Fibroblast of lung (primary cell): ENCODE measurements around the gene ATG4B. TPM values are rescaled to one million over a fixed set of nuclear protein-coding genes. Genes with fewer than 3 reads are reported as not detected.

Experiments
- DNase-seq, 2 donors: peaks; one replicate each; pipeline versions ENCODE4 v3.0.0 to v3.0.0-alpha.2; 2010; ENCODE audit warnings: low read depth in 2 of 2
- H2AFZ ChIP-seq: 2 replicates; pipeline ENCODE4 v1.5.1; 2012; ENCODE audit warnings: low read length, control low read depth, inconsistent platforms
- H3K27ac ChIP-seq: 2 replicates; pipeline ENCODE4 v1.5.1; 2011; ENCODE audit warnings: low read length, control low read depth; ENCODE audit not compliant: insufficient read depth
- H3K27me3 ChIP-seq: 2 replicates; pipeline ENCODE4 v1.5.1; 2011; ENCODE audit warnings: mild to moderate bottlenecking, low read length; ENCODE audit not compliant: control insufficient read depth, insufficient read depth
- H3K36me3 ChIP-seq: 2 replicates; pipeline ENCODE4 v1.5.1; 2011; ENCODE audit warnings: low read length; ENCODE audit not compliant: control insufficient read depth, insufficient read depth
- H3K4me1 ChIP-seq: 2 replicates; pipeline ENCODE4 v1.5.1; 2011; ENCODE audit warnings: low read length; ENCODE audit not compliant: control insufficient read depth, insufficient read depth; ENCODE audit errors: extremely low read depth
- H3K4me2 ChIP-seq: 2 replicates; pipeline ENCODE4 v1.5.1; 2011; ENCODE audit warnings: low read length, control low read depth; ENCODE audit not compliant: insufficient read depth; ENCODE audit errors: extremely low read depth
- H3K4me3 ChIP-seq, 4 experiments: fragments of 200-600 bp in 1 of 4; sonication (generic) in 1 of 4; replicated peaks in 1 of 4; 2 replicates each; pipeline ENCODE4 v1.5.1; 2011 to 2016; ENCODE audit warnings: low read length in 4 of 4, low read depth in 3 of 4, mild to moderate bottlenecking in 3 of 4, control low read depth in 2 of 4, inconsistent platforms in 1 of 4, mixed read lengths in 1 of 4; ENCODE audit not compliant: insufficient read depth in 1 of 4; ENCODE audit errors: control extremely low read depth in 1 of 4
- H3K79me2 ChIP-seq: 2 replicates; pipeline ENCODE4 v1.5.1; 2012; ENCODE audit warnings: mild to moderate bottlenecking, low read length, inconsistent platforms; ENCODE audit not compliant: control insufficient read depth, insufficient read depth
- H3K9ac ChIP-seq: 2 replicates; pipeline ENCODE4 v1.5.1; 2011; ENCODE audit warnings: mild to moderate bottlenecking, low read length, control low read depth; ENCODE audit not compliant: insufficient read depth
- H3K9me3 ChIP-seq: 2 replicates; pipeline ENCODE4 v1.5.1; 2012; ENCODE audit warnings: low read depth, low read length; ENCODE audit not compliant: control insufficient read depth, insufficient read depth
- H4K20me1 ChIP-seq: 2 replicates; pipeline ENCODE4 v1.5.1; 2011; ENCODE audit warnings: low read length; ENCODE audit not compliant: control insufficient read depth, insufficient read depth; ENCODE audit errors: extremely low read depth
- EZH2 ChIP-seq: IDR thresholded peaks from 2 replicates; pipeline ENCODE4 v1.5.1; 2012; ENCODE audit warnings: low read length, control low read depth, mild to moderate bottlenecking; ENCODE audit errors: missing control alignments
- polyA plus RNA-seq, 2 donors: library from polyadenylated mRNA; depleted of rRNA in 1 of 2; stranded (reverse) in 1 of 2; unstranded in 1 of 2; fragments of >200 nt; gene quantifications; 2 replicates each; pipeline ENCODE4 v1.2.1, GENCODE V29; 2011 to 2012; ENCODE audit warnings: missing spikeins in 1 of 2
- total RNA-seq: library from RNA; depleted of rRNA; stranded (reverse); fragments of >200 nt; gene quantifications from 2 replicates; pipeline ENCODE4 v1.2.1, GENCODE V29; 2014
- TF ChIP-seq, protein P1 (sequence below), 2 donors: IDR thresholded peaks in 1 of 2; conservative IDR thresholded peaks in 1 of 2; 1 replicate in 1 of 2; 2 replicates in 1 of 2; pipeline ENCODE4 v1.5.1; 2011 to 2012; ENCODE audit warnings: low read length in 2 of 2, control low read depth in 1 of 2, inconsistent platforms in 1 of 2, low read depth in 1 of 2, mild to moderate bottlenecking in 1 of 2

Gene ATG4B
- total and polyA plus RNA-seq, 2 donors (not counting 1 experiment from before 2014, with no cell fraction given) = 45.1 to 76.2 TPM

DNA sequence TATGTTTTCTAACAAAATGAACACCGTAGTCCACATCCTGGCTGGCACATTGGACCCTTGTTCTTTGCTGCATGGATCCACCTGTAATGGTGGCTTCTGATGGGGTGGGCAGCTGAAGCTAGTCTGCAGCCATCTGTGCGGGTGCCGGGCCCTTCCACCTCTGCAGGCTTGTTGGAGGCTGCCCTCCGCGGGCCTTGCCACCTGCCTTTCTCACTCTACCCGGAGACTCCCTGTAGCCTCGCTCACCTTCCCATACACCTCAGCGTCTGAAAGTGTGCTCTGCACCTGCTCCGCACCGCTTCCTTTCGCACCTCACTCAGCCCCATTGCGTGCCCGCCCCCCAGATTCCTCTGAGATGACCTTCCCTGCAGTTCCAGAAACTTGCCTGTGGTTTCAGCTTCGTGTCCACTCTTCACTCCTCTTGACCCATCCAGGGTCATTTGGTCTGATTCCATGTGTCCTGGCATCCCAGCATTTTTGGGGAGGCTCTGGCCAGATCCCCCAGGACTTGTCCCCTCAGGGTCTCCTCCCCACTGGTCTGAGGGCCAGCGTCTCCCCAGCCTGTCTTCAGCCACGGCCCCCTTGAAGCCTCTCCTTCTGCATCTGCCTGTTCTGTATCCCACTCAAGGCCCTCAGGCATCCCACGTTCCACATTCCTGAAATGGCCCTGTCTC lies 18.2 kb downstream of the ATG4B start:
- no peak overlapping the region for H3K4me2 ChIP-seq
- H4K20me1 ChIP-seq = no peaks in the 10 kb centered on the region
- H3K9me3 ChIP-seq = no peaks in the 10 kb centered on the region
- H3K36me3 ChIP-seq = peaks cover 30% of the 10 kb centered on the region
- H3K9ac ChIP-seq = no peak overlapping the region
- peaks cover under 1% of the 10 kb centered on the region for H3K79me2 ChIP-seq
- no peak overlapping the region for H3K4me3 ChIP-seq
- no peaks in the 10 kb centered on the region for H3K27me3 ChIP-seq
- no peak overlapping the region for H3K27ac ChIP-seq
- no peak for DNase-seq
- no peaks in the 10 kb centered on the region for H3K4me1 ChIP-seq
- TF ChIP-seq EZH2 = no peak
- TF ChIP-seq, protein P1, sequence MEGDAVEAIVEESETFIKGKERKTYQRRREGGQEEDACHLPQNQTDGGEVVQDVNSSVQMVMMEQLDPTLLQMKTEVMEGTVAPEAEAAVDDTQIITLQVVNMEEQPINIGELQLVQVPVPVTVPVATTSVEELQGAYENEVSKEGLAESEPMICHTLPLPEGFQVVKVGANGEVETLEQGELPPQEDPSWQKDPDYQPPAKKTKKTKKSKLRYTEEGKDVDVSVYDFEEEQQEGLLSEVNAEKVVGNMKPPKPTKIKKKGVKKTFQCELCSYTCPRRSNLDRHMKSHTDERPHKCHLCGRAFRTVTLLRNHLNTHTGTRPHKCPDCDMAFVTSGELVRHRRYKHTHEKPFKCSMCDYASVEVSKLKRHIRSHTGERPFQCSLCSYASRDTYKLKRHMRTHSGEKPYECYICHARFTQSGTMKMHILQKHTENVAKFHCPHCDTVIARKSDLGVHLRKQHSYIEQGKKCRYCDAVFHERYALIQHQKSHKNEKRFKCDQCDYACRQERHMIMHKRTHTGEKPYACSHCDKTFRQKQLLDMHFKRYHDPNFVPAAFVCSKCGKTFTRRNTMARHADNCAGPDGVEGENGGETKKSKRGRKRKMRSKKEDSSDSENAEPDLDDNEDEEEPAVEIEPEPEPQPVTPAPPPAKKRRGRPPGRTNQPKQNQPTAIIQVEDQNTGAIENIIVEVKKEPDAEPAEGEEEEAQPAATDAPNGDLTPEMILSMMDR (conservative IDR thresholded peaks at IDR 0.05 in 1 of 2, IDR thresholded peaks at IDR 0.05 in 1 of 2; ENCODE audit: low read depth in 1 of 2, low read length in 2 of 2) = no peak
- H2AFZ ChIP-seq = no peak overlapping the region

DNA sequence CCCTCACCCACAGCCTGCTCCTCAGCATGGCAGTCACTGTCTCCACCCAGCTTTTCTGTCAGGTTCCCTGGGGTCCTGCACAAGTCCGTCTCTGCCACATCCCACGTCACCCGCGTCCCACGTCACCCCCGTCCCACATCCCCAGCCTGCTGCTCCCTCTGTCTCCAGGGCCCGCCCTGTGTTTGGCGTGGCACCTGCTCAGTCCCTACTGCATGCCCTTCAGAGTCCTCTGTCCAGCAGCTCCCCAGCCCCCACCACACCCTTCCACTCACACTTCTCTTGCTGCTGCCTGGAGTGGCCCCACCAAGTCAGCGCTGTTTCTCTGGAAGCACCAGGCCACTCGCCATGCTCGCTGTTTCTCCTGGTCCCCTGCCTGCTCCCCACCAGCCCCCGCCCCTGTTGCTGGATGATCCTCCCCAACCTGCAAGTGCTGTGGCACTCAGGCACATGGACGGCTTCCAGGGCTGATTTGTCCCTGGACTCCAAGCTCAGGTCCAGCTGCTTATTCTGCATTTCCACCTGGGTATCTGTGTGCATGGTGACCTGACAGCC lies 18.8 kb downstream of the ATG4B start:
- H3K4me1 ChIP-seq = no peaks in the 10 kb centered on the region
- peaks cover 35% of the 10 kb centered on the region for H3K36me3 ChIP-seq
- no peaks in the 10 kb centered on the region for H4K20me1 ChIP-seq
- no peak overlapping the region for H3K4me3 ChIP-seq
- no peak overlapping the region for H3K27ac ChIP-seq
- no peak overlapping the region for H3K9ac ChIP-seq
- no peak for DNase-seq
- no peak overlapping the region for H3K4me2 ChIP-seq
- H3K79me2 ChIP-seq = no peaks in the 10 kb centered on the region
- H3K9me3 ChIP-seq = no peaks in the 10 kb centered on the region
- no peaks in the 10 kb centered on the region for H3K27me3 ChIP-seq
- no peak overlapping the region for H2AFZ ChIP-seq
- TF ChIP-seq EZH2 = no peak
- TF ChIP-seq, protein P1 (conservative IDR thresholded peaks at IDR 0.05 in 1 of 2, IDR thresholded peaks at IDR 0.05 in 1 of 2; ENCODE audit: low read depth in 1 of 2, low read length in 2 of 2) = no peak

DNA sequence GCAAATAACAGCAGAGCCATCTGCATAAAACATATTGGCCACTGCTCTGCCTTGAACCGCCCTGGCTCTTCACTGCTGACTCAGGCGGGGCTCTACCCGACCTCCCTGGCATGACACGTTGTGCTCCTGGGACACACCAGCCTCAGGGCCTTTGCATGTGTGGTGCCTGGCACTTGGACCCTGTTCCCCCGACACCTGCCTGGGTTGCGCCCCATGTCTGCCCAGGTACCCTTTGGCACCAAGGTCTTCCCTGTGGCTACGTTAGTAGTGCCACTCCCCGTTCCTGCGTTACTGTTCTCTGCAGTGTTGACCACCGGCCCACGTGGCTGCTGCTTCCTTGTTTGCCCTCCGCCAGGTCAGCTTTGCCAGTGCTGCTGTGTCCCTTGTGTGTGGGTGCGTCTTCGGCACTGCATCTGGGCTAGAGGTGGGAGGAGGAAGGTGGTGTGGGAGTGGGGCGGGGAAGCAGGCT lies 20.3 kb downstream of the ATG4B start:
- Histone ChIP-seq H3K4me1 (no peaks in the 10 kb centered on the region), H3K9ac (no peak overlapping the region), H3K4me2 (no peak overlapping the region), H3K9me3 (no peaks in the 10 kb centered on the region), H3K27me3 (no peaks in the 10 kb centered on the region), H3K79me2 (no peaks in the 10 kb centered on the region), H3K36me3 (peaks cover 30% of the 10 kb centered on the region), H3K27ac (no peak overlapping the region), H4K20me1 (no peaks in the 10 kb centered on the region), H3K4me3 (no peak overlapping the region), H2AFZ (no peak overlapping the region)
- no peak for DNase-seq
- no peak for TF ChIP-seq EZH2
- TF ChIP-seq, protein P1 (conservative IDR thresholded peaks at IDR 0.05 in 1 of 2, IDR thresholded peaks at IDR 0.05 in 1 of 2; ENCODE audit: low read depth in 1 of 2, low read length in 2 of 2) = no peak
